GM19193 (cell line): ENCODE measurements around the gene TMEM45A.

ENCODE experiments used
- POLR2A ChIP-seq: IDR thresholded peaks from 4 replicates; pipeline ENCODE4 v1.6.1; 2011; ENCODE audit not compliant: insufficient read depth, insufficient read length; ENCODE audit errors: extremely low read depth

The TMEM45A gene

GRCh38 chr3:100548053-100548452 is 55.6 kb downstream of the TMEM45A start:
- TF ChIP-seq POLR2A, result no peak

- no peak for TF ChIP-seq POLR2A
Observed at GRCh38 chr3:100553618-100554372, 61.4 kb downstream of the TMEM45A start.

GRCh38 chr3:100554373-100554676 is 61.9 kb downstream of the TMEM45A start:
- TF ChIP-seq POLR2A, result no peak

- TF ChIP-seq POLR2A, result no peak
Observed at GRCh38 chr3:100556673-100557310, 64.4 kb downstream of the TMEM45A start.

- TF ChIP-seq POLR2A, result no peak
Observed at GRCh38 chr3:100558233-100558632, 65.8 kb downstream of the TMEM45A start.

- TF ChIP-seq POLR2A, result no peak
Observed at GRCh38 chr3:100560426-100560825, 68.0 kb downstream of the TMEM45A start.

- no peak for TF ChIP-seq POLR2A
Observed at GRCh38 chr3:100561459-100562158, 69.2 kb downstream of the TMEM45A start.

GRCh38 chr3:100562224-100562857 is 69.9 kb downstream of the TMEM45A start:
- no peak for TF ChIP-seq POLR2A

- TF ChIP-seq POLR2A, result no peak
Observed at GRCh38 chr3:100563228-100563627, 70.8 kb downstream of the TMEM45A start.

- no peak for TF ChIP-seq POLR2A
Observed at GRCh38 chr3:100563652-100564211, 71.3 kb downstream of the TMEM45A start.

- TF ChIP-seq POLR2A, result no peak
Observed at GRCh38 chr3:100570811-100571210, 78.4 kb downstream of the TMEM45A start.

- no peak for TF ChIP-seq POLR2A
Observed at GRCh38 chr3:100574536-100574935, 82.1 kb downstream of the TMEM45A start.

GRCh38 chr3:100575704-100576103 is 83.3 kb downstream of the TMEM45A start:
- no peak for TF ChIP-seq POLR2A

- no peak for TF ChIP-seq POLR2A
Observed at GRCh38 chr3:100577382-100578008, 85.1 kb downstream of the TMEM45A start.

GRCh38 chr3:100578646-100579045 is 86.2 kb downstream of the TMEM45A start:
- no peak for TF ChIP-seq POLR2A

- no peak for TF ChIP-seq POLR2A
Observed at GRCh38 chr3:100580147-100580546, 87.7 kb downstream of the TMEM45A start.

- no peak for TF ChIP-seq POLR2A
Observed at GRCh38 chr3:100581650-100582049, 89.2 kb downstream of the TMEM45A start.
